ENCODE results near the gene SNX20.

GRCh38 chr16:50712956-50713355, 31.8 kb upstream of the SNX20 start:
- TF ChIP-seq CTCF (IDR thresholded peaks at IDR 0.05; ENCODE audit: insufficient read depth, low read length, poor library complexity, severe bottlenecking) = no peak
- no peak for TF ChIP-seq EZH2phosphoT487 (conservative IDR thresholded peaks at IDR 0.05; ENCODE audit: low read length)

Data from SU-DHL-6 (cell line).